PC-3 (cell line): Measurements from ENCODE around the gene SLC45A1. TPM values are rescaled to one million over a fixed set of nuclear protein-coding genes. Genes with fewer than 3 reads are reported as not detected.

Experiments
- ATAC-seq: fragments of 200-7000 bp; cut with Tn5 transposase; 2 replicates; pipeline ENCODE4 v1.9.1; 2020; ENCODE audit warnings: mild to moderate bottlenecking, moderate library complexity
- BruUV-seq: library from RNA; stranded (reverse); fragments of 400-500 nt; replicated peaks from 2 replicates; lab custom pipeline; 2021; lab: Mats Ljungman, UMichigan
- CTCF ChIA-PET: fragments of 300-600 bp; sonication (Branson Sonifier 250); formaldehyde crosslinking; loops from one replicate; lab custom pipeline; 2022; ENCODE audit warnings: antibody characterized with exemption; lab: Charles Lee
- POLR2A ChIA-PET: fragments of 300-600 bp; sonication (Branson Sonifier 250); formaldehyde crosslinking; loops from one replicate; lab custom pipeline; 2022; ENCODE audit warnings: antibody characterized with exemption; ENCODE audit not compliant: unreplicated experiment; lab: Charles Lee
- DNase-seq: peaks from one replicate; pipeline ENCODE4 v3.0.0-alpha.2; 2015
- H2AFZ ChIP-seq: fragments of 300-600 bp; sonication (generic); 2 replicates; pipeline ENCODE4 v1.6.0; 2016; ENCODE audit warnings: antibody characterized with exemption, low read length
- H3F3A ChIP-seq: fragments of 300-600 bp; sonication (generic); one replicate; pipeline ENCODE4 v1.6.0; 2017; ENCODE audit warnings: antibody characterized with exemption, low read length, control low read depth, mild to moderate bottlenecking; ENCODE audit not compliant: unreplicated experiment
- H3K27ac ChIP-seq: fragments of 300-600 bp; sonication (generic); 2 replicates; pipeline ENCODE4 v1.5.1; 2016; ENCODE audit warnings: mild to moderate bottlenecking, low read length
- H3K27me3 ChIP-seq: fragments of 300-600 bp; sonication (generic); 2 replicates; pipeline ENCODE4 v1.6.1; 2016; ENCODE audit warnings: low read length, mixed read lengths
- H3K36me3 ChIP-seq: fragments of 300-600 bp; sonication (generic); 2 replicates; pipeline ENCODE4 v1.6.1; 2016; ENCODE audit warnings: low read depth, mixed run types, low read length, mixed read lengths
- H3K4me1 ChIP-seq: fragments of 300-600 bp; sonication (generic); 2 replicates; pipeline ENCODE4 v1.5.1; 2016; ENCODE audit warnings: low read length; ENCODE audit not compliant: insufficient read depth
- H3K4me2 ChIP-seq: fragments of 300-600 bp; sonication (generic); 2 replicates; pipeline ENCODE4 v1.6.0; 2016; ENCODE audit warnings: low read length
- H3K4me3 ChIP-seq: fragments of 300-600 bp; sonication (generic); 2 replicates; pipeline ENCODE4 v1.5.1; 2016; ENCODE audit warnings: mild to moderate bottlenecking, low read length, mixed read lengths
- H3K79me2 ChIP-seq: fragments of 300-600 bp; sonication (generic); 2 replicates; pipeline ENCODE4 v1.6.1; 2017; ENCODE audit warnings: low read length, mixed read lengths
- H3K9ac ChIP-seq: fragments of 300-600 bp; sonication (generic); 2 replicates; pipeline ENCODE4 v1.6.0; 2016; ENCODE audit warnings: mild to moderate bottlenecking, low read length
- H3K9me2 ChIP-seq: fragments of 300-600 bp; sonication (generic); replicated peaks from 2 replicates; pipeline ENCODE4 v1.6.1; 2016; ENCODE audit warnings: mixed run types, low read length, mixed read lengths
- H3K9me3 ChIP-seq: fragments of 300-600 bp; sonication (generic); 2 replicates; pipeline ENCODE4 v1.6.1; 2016; ENCODE audit warnings: low read length, mixed read lengths
- H4K20me1 ChIP-seq: fragments of 300-600 bp; sonication (generic); 2 replicates; pipeline ENCODE4 v1.6.1; 2016; ENCODE audit warnings: low read length, mixed read lengths
- CTCF ChIP-seq: fragments of 300-600 bp; sonication (generic); conservative IDR thresholded peaks from 2 replicates; pipeline ENCODE4 v1.5.1; 2017; ENCODE audit warnings: antibody characterized with exemption, low read depth, mild to moderate bottlenecking, low read length
- EZH2 ChIP-seq: fragments of 300-600 bp; sonication (generic); IDR thresholded peaks from one replicate; pipeline ENCODE4 v1.6.1; 2017; ENCODE audit warnings: antibody characterized with exemption, mild to moderate bottlenecking, low read length; ENCODE audit not compliant: unreplicated experiment
- EZH2phosphoT487 ChIP-seq: fragments of 300-600 bp; sonication (generic); IDR thresholded peaks from 2 replicates; pipeline ENCODE4 v1.6.1; 2018; ENCODE audit warnings: mild to moderate bottlenecking, antibody characterized with exemption, low read length, borderline replicate concordance
- intact Hi-C: fragments of 100-400 bp; cut with micrococcal nuclease; formaldehyde crosslinking; loops from 2 replicates; pipeline ENCODE4 v1.9.0; 2023
- total RNA-seq: library from RNA; depleted of rRNA; stranded (reverse); fragments of >200 nt; gene quantifications from 2 replicates; pipeline ENCODE4 v1.2.3, GENCODE V29; 2014

Gene SLC45A1
- total RNA-seq, 1 experiment from 2014 or later = 0.62 TPM

DNA sequence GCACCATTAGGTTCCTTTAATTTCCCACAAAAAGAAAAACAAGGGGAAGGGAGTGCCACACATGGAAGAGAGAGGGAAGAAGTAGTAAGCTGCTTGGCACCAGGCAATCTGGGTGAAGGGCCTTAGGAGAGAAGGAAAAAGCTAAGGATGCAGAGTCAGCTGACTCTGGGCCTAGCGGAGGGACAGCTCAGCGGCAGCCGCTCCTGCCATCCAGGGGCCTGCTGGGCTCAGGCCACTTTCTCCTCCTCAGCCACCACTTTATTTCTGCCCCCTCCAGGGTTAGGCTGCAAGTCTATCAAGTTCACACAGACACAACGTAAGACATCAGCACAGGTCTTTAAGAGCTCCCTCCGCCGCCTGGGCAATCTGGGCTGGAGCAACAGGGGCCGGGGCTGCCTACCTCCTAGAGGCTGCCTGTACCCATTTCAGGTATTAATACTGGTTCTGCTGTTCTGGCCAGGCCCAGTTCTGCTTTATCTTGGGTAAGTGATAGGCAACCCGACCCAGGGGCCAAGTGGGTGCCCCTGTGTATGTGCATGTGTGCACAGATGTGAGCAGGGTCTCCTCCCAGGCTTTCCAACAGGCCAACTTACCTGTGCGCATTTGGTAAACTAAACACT, 53.6 kb downstream of the SLC45A1 start:
- H3K27ac ChIP-seq = no peak overlapping the region
- DNase-seq (no peak), ATAC-seq (no peak)
- no TSS peak for BruUV-seq
- H3K4me2 ChIP-seq = no peak overlapping the region
- no peak overlapping the region for H2AFZ ChIP-seq
- no peak overlapping the region for H3K4me3 ChIP-seq
- ChIA-PET CTCF (no interaction called here), POLR2A (no interaction called here)
- H3F3A ChIP-seq = no peaks in the 10 kb centered on the region
- H3K27me3 ChIP-seq = no peaks in the 10 kb centered on the region
- TF ChIP-seq CTCF = no peak
- no peak for TF ChIP-seq EZH2
- TF ChIP-seq EZH2phosphoT487 = no peak
- no peak overlapping the region for H3K9ac ChIP-seq
- no peaks in the 10 kb centered on the region for H4K20me1 ChIP-seq
- H3K36me3 ChIP-seq = peaks cover 5% of the 10 kb centered on the region; the same call in 1 of the 2 replicates
- no peaks in the 10 kb centered on the region for H3K9me2 ChIP-seq
- intact Hi-C loops = no loop called here
- H3K9me3 ChIP-seq = no peaks in the 10 kb centered on the region
- 0 out of 2 replicates have a peak, but pooled peaks cover 3% of the 10 kb centered on the region for H3K79me2 ChIP-seq
- H3K4me1 ChIP-seq = peaks cover 9% of the 10 kb centered on the region

GRCh38 chr1:8373125-8373524, 55.2 kb downstream of the SLC45A1 start:
- Histone ChIP-seq H3K9me3 (no peaks in the 10 kb centered on the region), H3F3A (no peaks in the 10 kb centered on the region), H3K4me1 (peaks cover 9% of the 10 kb centered on the region), H3K9me2 (no peaks in the 10 kb centered on the region), H3K4me2 (no peak overlapping the region), H3K27me3 (no peaks in the 10 kb centered on the region), H3K9ac (no peak overlapping the region), H3K79me2 (0 out of 2 replicates have a peak, but pooled peaks cover 3% of the 10 kb centered on the region), H3K4me3 (no peak overlapping the region), H3K36me3 (peaks cover 5% of the 10 kb centered on the region; the same call in 1 of the 2 replicates), H4K20me1 (no peaks in the 10 kb centered on the region), H2AFZ (no peak overlapping the region), H3K27ac (no peak overlapping the region)
- no peak for TF ChIP-seq EZH2phosphoT487
- no peak for TF ChIP-seq CTCF
- TF ChIP-seq EZH2 = no peak
- intact Hi-C loops = no loop called here
- ChIA-PET POLR2A (no interaction called here), CTCF (interaction anchor here (1.3 kb wide), 1 partner anchor 36 kb away, joined by 4 read pairs; no protein-coding TSS in a partner anchor)
- DNase-seq (no peak), ATAC-seq (no peak)
- BruUV-seq = no TSS peak
